ENCODE results near the gene RCBTB2.

The RCBTB2 gene

GRCh38 chr13:48564056-48564455 lies 31.2 kb upstream of the RCBTB2 start:
- DNase-seq (ENCODE audit: low read depth in 1 of 2, low spot score in 1 of 2) = no peak

- no peak for DNase-seq (ENCODE audit: low read depth in 1 of 2, low spot score in 1 of 2)
These were observed 30.7 kb upstream of the RCBTB2 start for GRCh38 chr13:48563626-48564025.

GRCh38 chr13:48562296-48563066 lies 29.6 kb upstream of the RCBTB2 start:
- peak in 1 of 2 donors; percentile 43 for DNase-seq (ENCODE audit: low read depth in 1 of 2, low spot score in 1 of 2)

GRCh38 chr13:48561466-48562235 lies 28.8 kb upstream of the RCBTB2 start:
- DNase-seq (ENCODE audit: low read depth in 1 of 2, low spot score in 1 of 2) = no peak

GRCh38 chr13:48560657-48561337 lies 27.9 kb upstream of the RCBTB2 start:
- DNase-seq (ENCODE audit: low read depth in 1 of 2, low spot score in 1 of 2) = no peak

- DNase-seq (ENCODE audit: low read depth in 1 of 2, low spot score in 1 of 2) = no peak
These were observed 26.9 kb upstream of the RCBTB2 start for GRCh38 chr13:48559638-48560320.

- no peak for DNase-seq (ENCODE audit: low read depth in 1 of 2, low spot score in 1 of 2)
These were observed 23.9 kb upstream of the RCBTB2 start for GRCh38 chr13:48556817-48557216.

- no peak for DNase-seq (ENCODE audit: low read depth in 1 of 2, low spot score in 1 of 2)
These were observed 22.6 kb upstream of the RCBTB2 start for GRCh38 chr13:48555441-48555840.

- DNase-seq (ENCODE audit: low read depth in 1 of 2, low spot score in 1 of 2) = no peak
These were observed 18.4 kb upstream of the RCBTB2 start for GRCh38 chr13:48551329-48551728.

GRCh38 chr13:48549658-48550057 lies 16.8 kb upstream of the RCBTB2 start:
- DNase-seq (ENCODE audit: low read depth in 1 of 2, low spot score in 1 of 2) = no peak

- DNase-seq (ENCODE audit: low read depth in 1 of 2, low spot score in 1 of 2) = no peak
These were observed 14.8 kb upstream of the RCBTB2 start for GRCh38 chr13:48547663-48548092.

GRCh38 chr13:48545608-48546007 lies 12.7 kb upstream of the RCBTB2 start:
- no peak for DNase-seq (ENCODE audit: low read depth in 1 of 2, low spot score in 1 of 2)

GRCh38 chr13:48542581-48543341 lies 9.9 kb upstream of the RCBTB2 start:
- DNase-seq (ENCODE audit: low read depth in 1 of 2, low spot score in 1 of 2) = no peak

- no peak for DNase-seq (ENCODE audit: low read depth in 1 of 2, low spot score in 1 of 2)
These were observed 9.3 kb upstream of the RCBTB2 start for GRCh38 chr13:48542138-48542537.

GRCh38 chr13:48539550-48539949 lies 6.7 kb upstream of the RCBTB2 start:
- no peak for DNase-seq (ENCODE audit: low read depth in 1 of 2, low spot score in 1 of 2)

GRCh38 chr13:48536621-48537250 lies 3.9 kb upstream of the RCBTB2 start:
- no peak for DNase-seq (ENCODE audit: low read depth in 1 of 2, low spot score in 1 of 2)

GRCh38 chr13:48535766-48536165 lies 2.9 kb upstream of the RCBTB2 start:
- DNase-seq (ENCODE audit: low read depth in 1 of 2, low spot score in 1 of 2) = no peak

- DNase-seq (ENCODE audit: low read depth in 1 of 2, low spot score in 1 of 2) = no peak
These were observed 2.1 kb upstream of the RCBTB2 start for GRCh38 chr13:48534911-48535501.

GRCh38 chr13:48533961-48534600 lies 1.2 kb upstream of the RCBTB2 start:
- no peak for DNase-seq (ENCODE audit: low read depth in 1 of 2, low spot score in 1 of 2)

- DNase-seq (ENCODE audit: low read depth in 1 of 2, low spot score in 1 of 2) = no peak
These were observed 699 bp downstream of the RCBTB2 start for GRCh38 chr13:48532256-48532505.

Measured in stimulated activated CD4-positive, alpha-beta T cell treated with anti-CD3 and anti-CD28 coated beads, Interleukin-15, amount 100 ng/mL, for 1 hour (primary cell).